Measurements from ENCODE around the gene LMO7.
A peak's percentile ranks its signal among the peaks of the same experiment; 100 is the strongest.

Gene LMO7

GRCh38 chr13:75766636-75767035 is 130.5 kb downstream of the LMO7 start:
- Histone ChIP-seq H4K8ac (ENCODE audit: low read length) (no peak overlapping the region), H2AK5ac (ENCODE audit: low read length, severe bottlenecking) (no peak overlapping the region), H3K4me1 (ENCODE audit: control insufficient read depth, insufficient read depth, low read depth, low read length) (no peaks in the 10 kb centered on the region), H3K79me1 (replicated peaks; ENCODE audit: low read length, poor library complexity, severe bottlenecking) (peaks cover 20% of the 10 kb centered on the region), H3K9me3 (ENCODE audit: control insufficient read depth, low read length) (no peaks in the 10 kb centered on the region), H2BK15ac (ENCODE audit: low read depth, poor library complexity, severe bottlenecking) (no peak overlapping the region), H3K4me2 (ENCODE audit: low read length, poor library complexity, severe bottlenecking) (no peak overlapping the region), H3K18ac (ENCODE audit: low read depth in 1 of 2, low read length in 2 of 2) (no peak overlapping the region), H4K91ac (ENCODE audit: low read length) (no peak overlapping the region), H3K9ac (ENCODE audit: low read length) (no peak overlapping the region), H2BK120ac (ENCODE audit: low read depth, low read length) (no peak overlapping the region), H3K27ac (ENCODE audit: low read length, poor library complexity, severe bottlenecking) (no peak overlapping the region), H3K14ac (ENCODE audit: low read length in 2 of 2) (no peak overlapping the region), H2BK5ac (ENCODE audit: low read depth, low read length, poor library complexity, severe bottlenecking) (no peak overlapping the region), H3K4ac (ENCODE audit: low read depth in 1 of 2, low read length in 2 of 2) (no peak overlapping the region), H3K4me3 (ENCODE audit: insufficient read depth in 1 of 2, low read depth in 1 of 2, low read length in 2 of 2) (no peak overlapping the region), H3K27me3 (ENCODE audit: control insufficient read depth in 1 of 2, insufficient read depth in 1 of 2, low read length in 2 of 2) (no peaks in the 10 kb centered on the region), H3K36me3 (ENCODE audit: control insufficient read depth in 1 of 2, insufficient read depth in 2 of 2, low read depth in 1 of 2, low read length in 2 of 2) (no peaks in the 10 kb centered on the region), H3K23ac (ENCODE audit: low read length in 2 of 2) (no peak overlapping the region), H2AFZ (ENCODE audit: low read depth, low read length) (no peak overlapping the region), H2BK12ac (ENCODE audit: low read length in 2 of 2) (no peak overlapping the region)
- no peak for DNase-seq
- WGBS: 100% methylated on average over 1 of the region's 2 CpGs

DNA sequence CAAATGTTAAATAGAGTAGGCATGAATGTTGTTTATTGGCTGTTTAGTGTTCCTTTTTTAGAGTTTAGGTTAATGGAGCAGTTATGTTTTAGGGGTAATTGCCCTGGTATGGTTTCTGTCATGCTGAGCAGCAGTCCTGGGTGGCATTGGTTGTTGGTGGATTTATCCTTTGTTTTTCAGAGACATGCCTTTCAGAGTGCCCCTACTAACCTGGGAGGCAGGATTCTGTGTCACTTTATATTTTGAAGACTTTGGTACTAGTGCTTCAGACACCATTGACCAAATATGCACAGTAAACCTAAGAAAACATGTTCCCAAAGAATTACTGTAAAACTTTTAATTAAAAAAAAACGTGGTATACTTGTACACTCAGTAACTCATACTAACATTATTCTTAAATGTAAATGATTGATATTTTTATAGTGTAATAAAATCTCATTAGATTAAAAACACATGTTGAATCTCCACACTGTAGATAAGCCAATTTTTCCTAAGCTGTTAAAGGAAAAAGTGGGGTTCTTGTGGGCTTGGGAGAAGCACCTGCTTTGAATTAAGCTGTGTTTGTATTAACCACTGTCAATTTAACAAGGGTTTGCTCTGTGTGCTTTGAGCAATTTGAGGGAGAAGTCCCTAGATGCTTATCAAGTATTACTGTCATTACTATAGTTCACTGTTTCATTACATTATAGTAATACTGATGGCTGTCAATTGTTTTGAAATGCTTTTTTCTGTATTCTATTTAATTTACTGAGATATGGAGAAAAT is 133.2 kb downstream of the LMO7 start:
- Histone ChIP-seq H2BK12ac (ENCODE audit: low read length in 2 of 2) (no peak overlapping the region), H2BK5ac (ENCODE audit: low read depth, low read length, poor library complexity, severe bottlenecking) (no peak overlapping the region), H3K9ac (ENCODE audit: low read length) (peak overlapping the region; percentile 43), H3K4me1 (ENCODE audit: control insufficient read depth, insufficient read depth, low read depth, low read length) (no peaks in the 10 kb centered on the region), H4K91ac (ENCODE audit: low read length) (no peak overlapping the region), H4K8ac (ENCODE audit: low read length) (no peak overlapping the region), H3K79me1 (replicated peaks; ENCODE audit: low read length, poor library complexity, severe bottlenecking) (peaks cover 15% of the 10 kb centered on the region), H3K23ac (ENCODE audit: low read length in 2 of 2) (no peak overlapping the region), H2BK15ac (ENCODE audit: low read depth, poor library complexity, severe bottlenecking) (no peak overlapping the region), H3K36me3 (ENCODE audit: control insufficient read depth in 1 of 2, insufficient read depth in 2 of 2, low read depth in 1 of 2, low read length in 2 of 2) (no peaks in the 10 kb centered on the region), H2BK120ac (ENCODE audit: low read depth, low read length) (peak overlapping the region; percentile 34), H3K18ac (ENCODE audit: low read depth in 1 of 2, low read length in 2 of 2) (no peak overlapping the region), H3K4ac (ENCODE audit: low read depth in 1 of 2, low read length in 2 of 2) (no peak overlapping the region), H2AK5ac (ENCODE audit: low read length, severe bottlenecking) (no peak overlapping the region), H3K14ac (ENCODE audit: low read length in 2 of 2) (no peak overlapping the region), H3K4me3 (ENCODE audit: insufficient read depth in 1 of 2, low read depth in 1 of 2, low read length in 2 of 2) (no peak overlapping the region), H3K4me2 (ENCODE audit: low read length, poor library complexity, severe bottlenecking) (no peak overlapping the region), H3K9me3 (ENCODE audit: control insufficient read depth, low read length) (no peaks in the 10 kb centered on the region), H3K27me3 (ENCODE audit: control insufficient read depth in 1 of 2, insufficient read depth in 1 of 2, low read length in 2 of 2) (no peaks in the 10 kb centered on the region), H2AFZ (ENCODE audit: low read depth, low read length) (no peak overlapping the region), H3K27ac (ENCODE audit: low read length, poor library complexity, severe bottlenecking) (no peak overlapping the region)
- WGBS: no CpG with 5 or more reads among the region's 1 CpG
- DNase-seq: no peak

GRCh38 chr13:75770164-75770563 is 134.0 kb downstream of the LMO7 start:
- no peaks in the 10 kb centered on the region for H3K4me1 ChIP-seq (ENCODE audit: control insufficient read depth, insufficient read depth, low read depth, low read length)
- no peak overlapping the region for H2BK120ac ChIP-seq (ENCODE audit: low read depth, low read length)
- H3K79me1 ChIP-seq (replicated peaks; ENCODE audit: low read length, poor library complexity, severe bottlenecking): peaks cover 14% of the 10 kb centered on the region
- WGBS: 95% methylated on average over 1 of the region's 1 CpG
- no peak overlapping the region for H2AFZ ChIP-seq (ENCODE audit: low read depth, low read length)
- no peak overlapping the region for H2AK5ac ChIP-seq (ENCODE audit: low read length, severe bottlenecking)
- no peak overlapping the region for H3K23ac ChIP-seq (ENCODE audit: low read length in 2 of 2)
- DNase-seq: no peak
- peak overlapping the region in 1 of 2 experiments; percentile 31 for H3K4me3 ChIP-seq (ENCODE audit: insufficient read depth in 1 of 2, low read depth in 1 of 2, low read length in 2 of 2)
- H3K36me3 ChIP-seq (ENCODE audit: control insufficient read depth in 1 of 2, insufficient read depth in 2 of 2, low read depth in 1 of 2, low read length in 2 of 2): no peaks in the 10 kb centered on the region
- H3K27me3 ChIP-seq (ENCODE audit: control insufficient read depth in 1 of 2, insufficient read depth in 1 of 2, low read length in 2 of 2): no peaks in the 10 kb centered on the region
- no peak overlapping the region for H4K8ac ChIP-seq (ENCODE audit: low read length)
- no peak overlapping the region for H2BK5ac ChIP-seq (ENCODE audit: low read depth, low read length, poor library complexity, severe bottlenecking)
- H2BK15ac ChIP-seq (ENCODE audit: low read depth, poor library complexity, severe bottlenecking): no peak overlapping the region
- peak overlapping the region in 1 of 2 experiments; percentile 66 for H2BK12ac ChIP-seq (ENCODE audit: low read length in 2 of 2)
- H3K4me2 ChIP-seq (ENCODE audit: low read length, poor library complexity, severe bottlenecking): no peak overlapping the region
- H3K14ac ChIP-seq (ENCODE audit: low read length in 2 of 2): peak overlapping the region in 1 of 2 experiments; percentile 15
- H4K91ac ChIP-seq (ENCODE audit: low read length): no peak overlapping the region
- peak overlapping the region; percentile 51 for H3K9ac ChIP-seq (ENCODE audit: low read length)
- peak overlapping the region in 1 of 2 experiments; percentile 43 for H3K18ac ChIP-seq (ENCODE audit: low read depth in 1 of 2, low read length in 2 of 2)
- peak overlapping the region; percentile 67 for H3K27ac ChIP-seq (ENCODE audit: low read length, poor library complexity, severe bottlenecking)
- no peaks in the 10 kb centered on the region for H3K9me3 ChIP-seq (ENCODE audit: control insufficient read depth, low read length)
- no peak overlapping the region for H3K4ac ChIP-seq (ENCODE audit: low read depth in 1 of 2, low read length in 2 of 2)

DNA sequence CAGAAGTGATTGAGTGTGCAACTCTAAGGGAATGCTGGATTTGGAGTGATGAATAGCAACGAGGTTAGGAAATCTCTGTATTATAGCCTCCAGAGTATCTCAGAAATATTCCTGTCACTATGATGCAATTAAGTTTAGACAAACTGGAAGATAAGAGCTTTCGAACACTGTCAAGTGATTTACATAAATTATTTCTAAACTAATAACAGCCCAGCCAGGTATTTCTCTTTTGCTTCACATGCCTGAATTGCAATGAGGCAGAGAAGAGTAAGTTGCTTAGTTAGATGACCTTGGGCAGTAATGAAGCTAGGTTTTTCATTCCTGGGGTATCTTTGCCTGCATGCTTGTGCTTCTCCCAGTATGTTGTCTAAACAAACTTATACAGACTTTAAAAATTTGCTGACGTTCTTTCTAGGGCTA is 134.5 kb downstream of the LMO7 start:
- peak; percentile 66 for DNase-seq
- Histone ChIP-seq H3K9ac (ENCODE audit: low read length) (peak overlapping the region; percentile 51), H4K91ac (ENCODE audit: low read length) (no peak overlapping the region), H2BK120ac (ENCODE audit: low read depth, low read length) (no peak overlapping the region), H3K4ac (ENCODE audit: low read depth in 1 of 2, low read length in 2 of 2) (no peak overlapping the region), H3K27me3 (ENCODE audit: control insufficient read depth in 1 of 2, insufficient read depth in 1 of 2, low read length in 2 of 2) (no peaks in the 10 kb centered on the region), H3K27ac (ENCODE audit: low read length, poor library complexity, severe bottlenecking) (peak overlapping the region; percentile 67), H3K4me3 (ENCODE audit: insufficient read depth in 1 of 2, low read depth in 1 of 2, low read length in 2 of 2) (peak overlapping the region in 1 of 2 experiments; percentile 31), H2BK5ac (ENCODE audit: low read depth, low read length, poor library complexity, severe bottlenecking) (no peak overlapping the region), H3K23ac (ENCODE audit: low read length in 2 of 2) (no peak overlapping the region), H3K9me3 (ENCODE audit: control insufficient read depth, low read length) (no peaks in the 10 kb centered on the region), H2AFZ (ENCODE audit: low read depth, low read length) (no peak overlapping the region), H3K4me1 (ENCODE audit: control insufficient read depth, insufficient read depth, low read depth, low read length) (no peaks in the 10 kb centered on the region), H2AK5ac (ENCODE audit: low read length, severe bottlenecking) (no peak overlapping the region), H3K79me1 (replicated peaks; ENCODE audit: low read length, poor library complexity, severe bottlenecking) (peaks cover 12% of the 10 kb centered on the region), H3K18ac (ENCODE audit: low read depth in 1 of 2, low read length in 2 of 2) (no peak overlapping the region), H3K4me2 (ENCODE audit: low read length, poor library complexity, severe bottlenecking) (no peak overlapping the region), H3K36me3 (ENCODE audit: control insufficient read depth in 1 of 2, insufficient read depth in 2 of 2, low read depth in 1 of 2, low read length in 2 of 2) (no peaks in the 10 kb centered on the region), H4K8ac (ENCODE audit: low read length) (no peak overlapping the region), H2BK12ac (ENCODE audit: low read length in 2 of 2) (no peak overlapping the region), H2BK15ac (ENCODE audit: low read depth, poor library complexity, severe bottlenecking) (no peak overlapping the region), H3K14ac (ENCODE audit: low read length in 2 of 2) (peak overlapping the region in 1 of 2 experiments; percentile 15)
- no CpG with 5 or more reads among the region's 3 CpGs for WGBS
